ENCODE results near the gene MAP7D3. TPM values are rescaled to one million over a fixed set of nuclear protein-coding genes. Genes with fewer than 3 reads are reported as not detected.

The MAP7D3 gene
- 3.5 TPM for total RNA-seq

GRCh38 chrX:136251041-136251991 lies at the start of gene MAP7D3:
MAP7D3 (minus strand) TSS chrX:136251400; CDS start chrX:136251358, 42 bp downstream.

GRCh38 chrX:136300721-136301120 lies 49.5 kb upstream of the MAP7D3 start, which contains the start of gene ADGRG4:
ADGRG4 (plus strand) TSS chrX:136300963; CDS start chrX:136308778, 7,815 bp downstream.

Other genes with a start within 250 kb of the MAP7D3 start
- 167 TPM for gene FHL1, start 103.9 kb downstream of the MAP7D3 start, total RNA-seq
- not detected for gene ADGRG4, start 49.6 kb upstream of the MAP7D3 start, total RNA-seq
- 2.5 TPM for gene BRS3, start 236.5 kb upstream of the MAP7D3 start, total RNA-seq
- 81.7 TPM for gene HTATSF1, start 246.2 kb upstream of the MAP7D3 start, total RNA-seq